IMR-90 (cell line): ENCODE data around the gene ANKDD1A. TPM values are rescaled to one million over a fixed set of nuclear protein-coding genes. Genes with fewer than 3 reads are reported as not detected.

Source experiments
- ATAC-seq: fragments of 200-7000 bp; cut with Tn5 transposase; 2 replicates; pipeline ENCODE4 v1.9.1; 2020; ENCODE audit warnings: low read depth, mild to moderate bottlenecking, moderate library complexity
- BruUV-seq: library from RNA; stranded (reverse); fragments of 400-500 nt; replicated peaks from 2 replicates; lab custom pipeline; 2021; lab: Mats Ljungman, UMichigan
- CTCF ChIA-PET: fragments of 300-600 bp; formaldehyde crosslinking; extraction: SDS; loops from one replicate; lab custom pipeline; 2021; ENCODE audit warnings: antibody characterized with exemption; lab: Yijun Ruan, JAX
- POLR2A ChIA-PET: fragments of 300-600 bp; sonication (Branson Sonifier 250); formaldehyde crosslinking; loops from one replicate; lab custom pipeline; 2022; ENCODE audit warnings: antibody characterized with exemption; ENCODE audit not compliant: unreplicated experiment; lab: Charles Lee
- DNase-seq: peaks from one replicate; pipeline ENCODE4 v3.0.0; 2013
- H2AFZ ChIP-seq: replicated peaks from 2 replicates; pipeline ENCODE3; 2013; ENCODE audit warnings: low read length, mild to moderate bottlenecking; ENCODE audit not compliant: poor library complexity
- H2AK5ac ChIP-seq: 2 replicates; pipeline ENCODE4 v1.6.1; 2013; ENCODE audit warnings: low read depth, low read length, inconsistent platforms
- H2AK9ac ChIP-seq: replicated peaks from 2 replicates; pipeline ENCODE3; 2013; ENCODE audit warnings: mild to moderate bottlenecking, low read depth, low read length, moderate library complexity; ENCODE audit not compliant: poor library complexity
- H2BK120ac ChIP-seq: 2 replicates; pipeline ENCODE4 v1.6.1; 2013; ENCODE audit warnings: low read depth, low read length, inconsistent platforms
- H2BK15ac ChIP-seq: 3 replicates; pipeline ENCODE4 v1.6.1; 2013; ENCODE audit warnings: low read depth, low read length, inconsistent platforms
- H2BK20ac ChIP-seq: 2 replicates; pipeline ENCODE4 v1.6.1; 2013; ENCODE audit warnings: low read depth, mild to moderate bottlenecking, inconsistent platforms, low read length, moderate library complexity
- H2BK5ac ChIP-seq: 2 replicates; pipeline ENCODE4 v1.6.1; 2013; ENCODE audit warnings: mild to moderate bottlenecking, low read depth, low read length, inconsistent platforms; ENCODE audit not compliant: poor library complexity, severe bottlenecking
- H3K14ac ChIP-seq: replicated peaks from 2 replicates; pipeline ENCODE4 v1.6.1; 2013; ENCODE audit warnings: low read depth, low read length, inconsistent platforms
- H3K18ac ChIP-seq: 2 replicates; pipeline ENCODE4 v1.6.1; 2013; ENCODE audit warnings: low read depth, low read length, control low read depth
- H3K23ac ChIP-seq: 2 replicates; pipeline ENCODE4 v1.6.1; 2013; ENCODE audit warnings: low read depth, low read length, inconsistent platforms
- H3K27ac ChIP-seq: 2 replicates; pipeline ENCODE4 v1.5.1; 2013; ENCODE audit warnings: mild to moderate bottlenecking, control low read depth, low read length; ENCODE audit not compliant: insufficient read depth
- H3K27me3 ChIP-seq: 2 replicates; pipeline ENCODE4 v1.6.1; 2013; ENCODE audit warnings: low read length; ENCODE audit not compliant: control insufficient read depth, insufficient read depth
- H3K36me3 ChIP-seq: 2 replicates; pipeline ENCODE4 v1.6.1; 2013; ENCODE audit warnings: low read length, mixed read lengths; ENCODE audit not compliant: control insufficient read depth, insufficient read depth
- H3K4ac ChIP-seq: 2 replicates; pipeline ENCODE4 v1.6.1; 2013; ENCODE audit warnings: low read depth, low read length, inconsistent platforms
- H3K4me1 ChIP-seq: 2 replicates; pipeline ENCODE4 v1.6.1; 2013; ENCODE audit warnings: low read length, mixed read lengths; ENCODE audit not compliant: control insufficient read depth, insufficient read depth
- H3K4me2 ChIP-seq: 2 replicates; pipeline ENCODE4 v1.6.1; 2013; ENCODE audit warnings: low read depth, mild to moderate bottlenecking, control low read depth, low read length, moderate library complexity
- H3K4me3 ChIP-seq: 2 replicates; pipeline ENCODE4 v1.5.1; 2013; ENCODE audit warnings: low read depth, mild to moderate bottlenecking, control low read depth, low read length, moderate library complexity; ENCODE audit not compliant: insufficient read depth
- H3K56ac ChIP-seq: 2 replicates; pipeline ENCODE4 v1.6.1; 2013; ENCODE audit warnings: low read length, inconsistent platforms; ENCODE audit not compliant: insufficient read depth; ENCODE audit errors: extremely low read depth
- H3K79me1 ChIP-seq, 2 experiments: 2 replicates each; pipeline ENCODE4 v1.6.1; 2013; ENCODE audit warnings: low read length in 2 of 2, inconsistent platforms in 1 of 2, low read depth in 1 of 2
- H3K9ac ChIP-seq: 2 replicates; pipeline ENCODE4 v1.6.1; 2013; ENCODE audit warnings: low read depth, low read length, control low read depth
- H3K9me1 ChIP-seq: 2 replicates; pipeline ENCODE4 v1.6.1; 2013; ENCODE audit warnings: low read length, inconsistent platforms; ENCODE audit not compliant: insufficient read depth
- H3K9me3 ChIP-seq: 2 replicates; pipeline ENCODE4 v1.6.1; 2013; ENCODE audit warnings: low read length; ENCODE audit not compliant: control insufficient read depth, insufficient read depth
- H4K20me1 ChIP-seq: 2 replicates; pipeline ENCODE4 v1.6.1; 2013; ENCODE audit warnings: low read length, inconsistent platforms; ENCODE audit not compliant: insufficient read depth
- H4K5ac ChIP-seq: 2 replicates; pipeline ENCODE4 v1.6.1; 2013; ENCODE audit warnings: mild to moderate bottlenecking, low read depth, low read length, control low read depth
- H4K8ac ChIP-seq, 2 experiments: 2 replicates each; pipeline ENCODE4 v1.6.1; 2013; ENCODE audit warnings: low read depth in 2 of 2, low read length in 2 of 2, control low read depth in 1 of 2, inconsistent platforms in 1 of 2
- H4K91ac ChIP-seq: 2 replicates; pipeline ENCODE4 v1.6.1; 2013; ENCODE audit warnings: low read depth, low read length, inconsistent platforms; ENCODE audit not compliant: insufficient read depth
- SMC3 ChIP-seq: fragments of 150-350 bp; IDR thresholded peaks from 2 replicates; pipeline ENCODE4 v1.6.1; 2016; ENCODE audit warnings: low read depth, mild to moderate bottlenecking, antibody characterized with exemption, low read length, moderate library complexity
- WGBS, 2 experiments: methylation state at CpG; one replicate each; pipeline versions ENCODE4 v1.1.5 to v1.1.7; 2013; ENCODE audit warnings: missing lambda C conversion rate in 2 of 2; ENCODE audit not compliant: insufficient read length in 1 of 2; ENCODE audit errors: extremely low coverage in 2 of 2; 5-methylcytosine and 5-hydroxymethylcytosine counted together
- dilution Hi-C: fragments of 300-500 bp; cut with HindIII; formaldehyde crosslinking; loops from one replicate; pipeline ENCODE4 v1.14.3; 2018; ENCODE audit warnings: low sequenced_read_pairs; ENCODE audit not compliant: unreplicated experiment
- in situ Hi-C: fragments of 300-500 bp; cut with MboI; formaldehyde crosslinking; loops from 3 replicates; pipeline ENCODE4 v1.14.3; 2019; ENCODE audit warnings: low sequenced_read_pairs, inconsistent platforms, mixed read lengths
- intact Hi-C: fragments of 100-400 bp; cut with micrococcal nuclease; formaldehyde crosslinking; loops from 2 replicates; pipeline ENCODE4 v1.10.0; 2022
- polyA plus RNA-seq, 3 experiments: library from polyadenylated mRNA; depleted of rRNA; stranded (reverse); fragments of >200 nt; gene quantifications; 2 replicates each; pipeline ENCODE4 v1.2.3, GENCODE V29; 2012; ENCODE audit warnings: low replicate concordance in 1 of 3
- total RNA-seq: library from RNA; depleted of rRNA; stranded (reverse); fragments of >200 nt; gene quantifications from 2 replicates; pipeline ENCODE4 v1.2.3, GENCODE V29; 2012

Gene ANKDD1A
- total and polyA plus RNA-seq, 2 of the 4 experiments (the other 2 are of a cell fraction): 3.6 to 4.9 TPM

- H2AK9ac ChIP-seq: no peak overlapping the region
- H4K91ac ChIP-seq: no peak overlapping the region
- DNase-seq (no peak), ATAC-seq (no peak)
- H3K4me1 ChIP-seq: no peaks in the 10 kb centered on the region; the same call in 1 of the 2 replicates
- H3K9ac ChIP-seq: no peak overlapping the region
- H2AFZ ChIP-seq: no peak overlapping the region
- H3K9me3 ChIP-seq: no peaks in the 10 kb centered on the region
- H3K27me3 ChIP-seq: no peaks in the 10 kb centered on the region
- H3K4ac ChIP-seq: no peak overlapping the region
- H3K4me2 ChIP-seq: no peak overlapping the region
- no peak overlapping the region for H4K8ac ChIP-seq
- H2BK120ac ChIP-seq: no peak overlapping the region
- no peak overlapping the region for H3K14ac ChIP-seq
- peaks cover 4% of the 10 kb centered on the region for H3K9me1 ChIP-seq
- H3K23ac ChIP-seq: no peak overlapping the region
- ChIA-PET POLR2A (no interaction called here), CTCF (no interaction called here)
- no peaks in the 10 kb centered on the region; a peak in 1 of 4 replicates for H3K79me1 ChIP-seq
- peaks cover 2% of the 10 kb centered on the region for H3K36me3 ChIP-seq
- no peak overlapping the region for H2AK5ac ChIP-seq
- H3K56ac ChIP-seq: no peak overlapping the region
- BruUV-seq: no TSS peak
- no peak overlapping the region for H3K18ac ChIP-seq
- no peak for TF ChIP-seq SMC3
- H2BK5ac ChIP-seq: no peak overlapping the region
- dilution Hi-C loops (no loop called here), in situ Hi-C loops (no loop called here), intact Hi-C loops (no loop called here)
- 86% methylated on average over 1 of the region's 4 CpGs; no CpG with 5 or more reads in 1 of the 2 experiments for WGBS, 2 experiments
- H4K5ac ChIP-seq: no peak overlapping the region
- H3K4me3 ChIP-seq: no peak overlapping the region
- no peak overlapping the region; the same call in 1 of the 2 replicates for H2BK20ac ChIP-seq
- no peak overlapping the region for H3K27ac ChIP-seq
- H2BK15ac ChIP-seq: no peak overlapping the region
- no peaks in the 10 kb centered on the region for H4K20me1 ChIP-seq
These were observed 33.3 kb downstream of the ANKDD1A start for GRCh38 chr15:64944961-64945360.
